ENCODE results near the gene UNC45A.

GRCh38 chr15:90912770-90913075, 22.4 kb upstream of the UNC45A start:
- no peak for TF ChIP-seq CTCF (conservative IDR thresholded peaks at IDR 0.05; ENCODE audit: low read depth, low read length)
- no peak for TF ChIP-seq EZH2phosphoT487 (IDR thresholded peaks at IDR 0.05; ENCODE audit: borderline replicate concordance, low read length)
